NCI-H748 (cell line): ENCODE results near the gene PBXIP1.

Experiments
- DNase-seq: peaks from one replicate; lab custom pipeline; 2025; ENCODE audit not compliant: unreplicated experiment; lab: John Stamatoyannopoulos, UW

Gene PBXIP1

GRCh38 chr1:154955718-154956543 lies at the start of gene PBXIP1:
Gene PBXIP1 (minus strand): TSS chr1:154956099. CDS start chr1:154953721, 2,378 bp downstream.
- DNase-seq, result peak; percentile 92

- no peak for DNase-seq
These were observed 49.4 kb upstream of the PBXIP1 start for GRCh38 chr1:155005076-155006011.

DNA sequence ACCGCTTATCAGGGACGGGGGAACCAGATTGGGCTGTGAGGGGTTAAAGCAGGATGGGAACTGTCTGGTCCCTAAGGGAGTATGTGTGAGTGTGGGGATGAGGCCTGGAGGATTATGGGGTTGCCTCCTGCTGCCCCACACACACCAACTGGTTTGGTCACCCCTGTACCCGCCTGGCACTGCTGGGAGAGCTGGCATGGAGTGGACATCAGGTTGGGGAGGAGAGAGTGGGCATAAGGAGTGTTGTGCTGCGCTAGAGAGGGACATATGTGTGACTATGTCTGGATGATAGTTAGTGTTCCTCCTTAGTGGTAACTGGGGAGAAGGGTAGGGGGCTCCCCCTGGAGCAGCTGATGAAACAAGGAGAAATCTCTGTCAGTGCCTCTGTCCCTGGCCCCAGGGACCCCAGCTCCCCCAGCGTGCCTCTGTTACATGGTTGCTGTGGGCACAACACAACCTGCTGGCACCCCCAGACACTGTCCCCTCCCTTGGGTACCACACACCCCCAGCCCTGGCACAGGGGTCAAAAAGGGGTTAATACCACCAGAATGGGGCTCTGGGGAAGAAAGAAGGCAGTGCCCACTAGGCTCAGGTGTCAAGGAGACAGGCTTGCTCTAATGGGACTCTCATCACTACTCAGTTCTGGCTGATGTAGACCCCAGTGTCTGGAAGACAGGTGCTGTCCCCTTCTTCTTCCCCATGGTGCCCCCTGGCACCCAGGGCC lies 48.6 kb upstream of the PBXIP1 start:
- no peak for DNase-seq

DNA sequence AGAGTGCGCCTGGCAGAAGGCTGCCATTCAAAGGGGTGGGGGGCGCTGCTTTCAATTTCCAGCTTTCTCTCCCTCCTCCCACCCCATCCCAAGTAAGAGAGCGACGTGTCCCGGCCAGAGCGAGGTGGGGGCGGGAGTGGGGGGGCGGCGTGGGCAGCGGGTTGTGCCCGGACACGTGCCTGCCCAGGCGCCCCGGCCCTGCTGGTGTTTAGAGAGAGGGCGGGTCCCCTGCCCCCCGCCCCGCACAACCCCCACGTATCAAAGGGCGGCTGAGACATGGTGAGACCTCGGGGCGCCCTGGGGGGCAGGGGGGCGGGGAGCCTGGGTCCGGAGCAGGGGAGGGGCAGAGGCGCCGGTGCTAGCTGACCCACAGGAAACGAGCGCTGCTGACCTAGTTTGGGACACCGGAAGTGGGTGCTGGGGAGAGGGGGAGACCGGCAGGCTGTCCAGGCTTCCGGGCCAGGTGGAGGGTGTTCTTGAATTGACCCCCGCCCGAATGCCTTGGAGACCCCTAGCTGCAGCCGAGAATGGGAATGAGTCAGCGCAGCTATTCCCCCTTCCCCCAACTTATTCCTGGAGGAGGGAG lies 48.0 kb upstream of the PBXIP1 start:
- peak; percentile 43 for DNase-seq

DNA sequence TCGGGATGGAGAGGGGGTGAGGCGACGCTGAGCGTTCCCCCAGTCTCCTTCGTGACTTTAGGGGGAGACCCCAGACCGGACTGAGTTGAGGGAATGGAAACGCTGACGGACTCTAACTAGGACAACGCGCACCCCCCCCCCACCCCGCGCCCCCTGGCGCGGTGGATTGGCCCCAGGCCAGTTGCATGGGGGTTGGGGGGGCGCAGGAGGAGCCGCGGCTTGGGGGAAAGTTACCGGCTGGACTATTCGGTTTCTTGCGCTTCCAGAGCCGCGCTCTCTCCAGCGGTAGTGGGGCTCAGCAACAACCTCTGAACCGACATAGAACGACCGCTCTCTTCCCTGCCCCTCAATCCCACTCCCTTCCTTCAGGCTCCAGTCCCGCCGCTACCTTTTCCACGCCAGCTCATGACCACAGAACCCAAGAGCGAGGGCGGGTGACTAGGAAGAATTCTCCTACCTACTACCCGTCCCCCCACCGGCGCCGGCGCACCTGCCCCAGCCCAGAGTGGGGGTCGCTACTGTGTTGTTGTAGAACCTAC lies 47.4 kb upstream of the PBXIP1 start:
- DNase-seq, result peak; percentile 55

- peak; percentile 65 for DNase-seq
These were observed 46.7 kb upstream of the PBXIP1 start, which contains the start of gene ZBTB7B for GRCh38 chr1:155002464-155003226. Gene ZBTB7B (plus strand): TSS chr1:155002802. CDS start chr1:155014661, 11,859 bp downstream.

- DNase-seq, result peak; percentile 99
These were observed 46.0 kb upstream of the PBXIP1 start for GRCh38 chr1:155001675-155002463.

- DNase-seq, result no peak
These were observed 45.5 kb upstream of the PBXIP1 start for GRCh38 chr1:155001425-155001674.

DNA sequence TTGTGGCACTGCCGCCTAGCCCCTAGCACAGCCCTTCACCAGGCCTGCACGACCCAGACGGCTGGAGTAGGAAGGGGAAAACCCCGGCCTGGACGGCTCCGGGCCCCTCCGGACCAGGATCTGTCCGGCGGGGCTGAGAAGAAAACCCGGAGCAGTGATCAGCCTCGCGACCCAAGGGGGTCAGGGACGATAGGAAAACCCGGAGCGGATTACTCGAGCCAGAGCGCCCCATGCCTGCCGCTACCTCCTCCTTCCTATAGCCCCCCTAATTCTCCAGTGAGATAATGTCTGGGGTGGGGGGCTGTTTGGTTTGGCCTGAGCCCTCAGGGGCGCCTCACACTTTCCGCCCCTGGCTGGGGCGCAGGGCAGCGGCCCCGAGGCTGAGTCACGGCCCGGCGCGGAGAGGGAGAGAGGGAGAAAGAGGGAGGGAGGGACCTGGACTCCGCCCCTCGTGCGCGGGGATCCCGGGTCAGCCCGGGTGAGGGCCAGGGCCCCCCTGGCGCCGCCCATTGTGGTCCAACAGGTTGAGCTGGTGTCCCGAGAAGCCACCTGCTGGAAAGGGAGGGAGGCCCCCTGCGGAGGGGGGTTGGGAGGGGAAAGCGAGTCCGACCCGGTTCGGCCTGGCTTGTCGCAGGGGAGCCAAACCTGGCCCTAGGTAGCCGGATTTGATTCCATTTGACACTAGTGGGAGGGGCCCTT lies 45.0 kb upstream of the PBXIP1 start:
- DNase-seq, result peak; percentile 68

DNA sequence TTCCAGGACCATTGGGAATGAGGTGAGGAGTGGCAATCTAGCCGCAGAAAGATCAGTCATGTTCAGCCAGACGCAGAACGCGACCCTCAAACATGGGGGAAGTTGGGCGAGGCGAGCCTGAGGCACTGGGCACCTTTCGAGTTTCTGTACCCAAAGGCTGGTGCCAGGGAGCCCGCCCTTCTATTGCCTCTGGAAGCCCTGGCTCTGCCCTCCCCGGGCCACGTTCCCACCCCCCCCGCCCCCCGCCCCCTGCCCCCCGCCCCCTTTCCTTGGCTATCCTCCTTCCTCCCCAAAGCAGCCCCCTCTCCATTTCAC lies 44.5 kb upstream of the PBXIP1 start:
- peak; percentile 29 for DNase-seq

DNA sequence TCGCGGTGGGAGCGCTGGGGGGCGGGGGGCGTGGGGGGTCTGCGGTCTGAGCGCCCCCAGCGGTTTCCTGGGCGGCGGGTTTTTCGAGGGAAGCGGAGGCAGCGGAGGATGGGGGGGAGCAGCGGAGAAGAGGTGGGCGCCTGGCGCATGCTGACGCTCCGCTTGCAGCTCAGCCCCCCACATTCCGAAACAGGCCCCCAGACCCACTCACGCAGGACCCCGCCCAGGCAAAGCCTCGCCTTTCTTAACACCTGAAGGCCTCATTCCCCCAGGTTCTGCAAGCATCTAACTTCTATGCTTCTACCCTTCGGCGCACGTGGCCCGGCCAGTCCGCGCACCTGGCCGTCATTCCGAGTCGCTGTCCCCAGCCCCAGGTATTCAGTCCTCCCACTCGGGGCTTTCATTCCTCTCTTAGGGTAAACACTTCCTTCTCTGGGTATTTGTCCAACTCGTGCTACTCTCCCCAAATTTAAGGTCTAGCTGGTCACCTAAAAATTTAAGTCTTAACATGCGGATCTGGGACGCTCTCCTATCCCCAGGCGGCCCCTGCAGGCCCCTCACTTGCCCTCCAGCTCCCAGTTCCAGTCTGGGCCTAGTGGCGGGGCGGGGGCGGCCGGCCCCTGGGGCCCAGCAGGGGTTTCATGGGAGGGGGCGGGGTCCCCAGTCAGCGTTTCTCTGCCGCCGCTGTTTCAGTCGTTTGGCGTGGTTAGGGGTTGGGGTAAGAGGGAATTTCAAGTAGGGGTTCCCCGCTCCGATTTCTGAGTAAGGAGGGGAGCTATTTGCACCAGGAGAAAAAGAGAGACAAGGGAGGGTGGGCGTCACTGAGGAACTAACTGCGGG lies 43.9 kb upstream of the PBXIP1 start:
- DNase-seq, result peak; percentile 35

GRCh38 chr1:154998818-154999570 lies 43.1 kb upstream of the PBXIP1 start:
- DNase-seq, result peak; percentile 61

DNA sequence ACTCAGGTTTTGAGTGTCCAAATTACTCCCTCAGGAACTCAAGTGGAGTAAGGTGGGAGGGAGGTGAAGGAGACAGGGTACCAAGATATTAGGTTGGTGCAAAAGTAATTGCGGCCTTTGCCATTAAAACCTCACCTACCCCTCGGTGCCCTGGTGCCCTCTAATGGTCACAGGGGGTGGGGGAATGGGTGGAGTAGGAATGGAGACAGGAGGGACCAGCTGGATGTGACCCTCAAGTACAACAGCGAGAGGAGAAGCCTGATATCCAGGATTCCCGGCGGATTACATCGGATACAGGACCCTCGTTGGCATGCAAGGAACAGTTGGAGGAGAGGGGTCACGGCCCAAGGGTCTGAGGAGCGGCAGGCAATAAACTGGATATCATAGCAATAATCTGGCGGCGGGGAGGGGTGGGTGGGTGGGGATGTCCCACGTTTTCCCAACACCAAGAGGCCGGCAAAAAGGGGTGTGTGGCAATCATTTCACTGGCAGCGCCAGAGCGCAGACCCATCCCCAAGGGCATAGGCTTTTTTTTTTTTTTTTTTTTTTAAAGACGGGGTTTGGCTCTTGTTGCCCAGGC lies 42.4 kb upstream of the PBXIP1 start:
- DNase-seq, result no peak

- DNase-seq, result no peak
These were observed 41.2 kb upstream of the PBXIP1 start for GRCh38 chr1:154996966-154997701.

GRCh38 chr1:154995301-154995983 lies 39.5 kb upstream of the PBXIP1 start:
- DNase-seq, result peak; percentile 19
